Peyer's patch (tissue), 4 donors: ENCODE data around the gene PIWIL4.
"Not testable (repeated sequence)": the region's sequence is repeated elsewhere in the genome, so short reads cannot be mapped to it uniquely, and the experiment has no call there.

Source experiments
- POLR2A ChIP-seq, 2 donors: fragments of 450-650 bp; IDR thresholded peaks; one replicate each; pipeline ENCODE4 v1.5.1; 2017; ENCODE audit warnings: antibody characterized with exemption in 2 of 2, mild to moderate bottlenecking in 2 of 2, moderate library complexity in 2 of 2
- TF ChIP-seq, protein P1 (sequence below), 6 experiments: fragments of 450-650 bp in 4 of 6; fragments of 200-600 bp in 2 of 6; sonication (generic) in 1 of 6; IDR thresholded peaks; one replicate each; pipeline ENCODE4 v1.5.1; 2017 to 2019; ENCODE audit warnings: antibody characterized with exemption in 6 of 6, mild to moderate bottlenecking in 3 of 6, moderate library complexity in 1 of 6

DNA sequence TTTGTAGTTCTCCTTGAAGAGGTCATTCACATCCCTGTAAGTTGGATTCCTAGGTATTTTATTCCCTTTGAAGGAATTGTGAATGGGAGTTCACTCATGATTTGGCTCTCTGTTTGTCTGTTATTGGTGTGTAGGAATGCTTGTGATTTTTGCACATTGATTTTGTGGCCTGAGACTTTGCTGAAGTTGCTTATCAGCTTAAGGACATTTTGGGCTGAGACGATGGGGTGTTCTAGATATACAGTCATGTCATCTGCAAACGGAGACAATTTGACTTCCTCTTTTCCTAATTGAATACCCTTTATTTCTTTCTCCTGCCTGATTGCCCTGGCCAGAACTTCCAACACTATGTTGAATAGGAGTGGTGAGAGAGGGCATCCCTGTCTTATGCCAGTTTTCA, 5.8 kb downstream of the PIWIL4 start:
- TF ChIP-seq, protein P1, sequence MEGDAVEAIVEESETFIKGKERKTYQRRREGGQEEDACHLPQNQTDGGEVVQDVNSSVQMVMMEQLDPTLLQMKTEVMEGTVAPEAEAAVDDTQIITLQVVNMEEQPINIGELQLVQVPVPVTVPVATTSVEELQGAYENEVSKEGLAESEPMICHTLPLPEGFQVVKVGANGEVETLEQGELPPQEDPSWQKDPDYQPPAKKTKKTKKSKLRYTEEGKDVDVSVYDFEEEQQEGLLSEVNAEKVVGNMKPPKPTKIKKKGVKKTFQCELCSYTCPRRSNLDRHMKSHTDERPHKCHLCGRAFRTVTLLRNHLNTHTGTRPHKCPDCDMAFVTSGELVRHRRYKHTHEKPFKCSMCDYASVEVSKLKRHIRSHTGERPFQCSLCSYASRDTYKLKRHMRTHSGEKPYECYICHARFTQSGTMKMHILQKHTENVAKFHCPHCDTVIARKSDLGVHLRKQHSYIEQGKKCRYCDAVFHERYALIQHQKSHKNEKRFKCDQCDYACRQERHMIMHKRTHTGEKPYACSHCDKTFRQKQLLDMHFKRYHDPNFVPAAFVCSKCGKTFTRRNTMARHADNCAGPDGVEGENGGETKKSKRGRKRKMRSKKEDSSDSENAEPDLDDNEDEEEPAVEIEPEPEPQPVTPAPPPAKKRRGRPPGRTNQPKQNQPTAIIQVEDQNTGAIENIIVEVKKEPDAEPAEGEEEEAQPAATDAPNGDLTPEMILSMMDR (IDR thresholded peaks at IDR 0.05): not testable (repeated sequence)
- not testable (repeated sequence) for TF ChIP-seq POLR2A (IDR thresholded peaks at IDR 0.05)
